ENCODE results near the gene RHOV.
A peak's percentile ranks its signal among the peaks of the same experiment; 100 is the strongest.

Gene RHOV

GRCh38 chr15:40911141-40911540 lies 37.1 kb upstream of the RHOV start:
- no peak for DNase-seq (ENCODE audit: low read depth)
- TF ChIP-seq, protein P1, sequence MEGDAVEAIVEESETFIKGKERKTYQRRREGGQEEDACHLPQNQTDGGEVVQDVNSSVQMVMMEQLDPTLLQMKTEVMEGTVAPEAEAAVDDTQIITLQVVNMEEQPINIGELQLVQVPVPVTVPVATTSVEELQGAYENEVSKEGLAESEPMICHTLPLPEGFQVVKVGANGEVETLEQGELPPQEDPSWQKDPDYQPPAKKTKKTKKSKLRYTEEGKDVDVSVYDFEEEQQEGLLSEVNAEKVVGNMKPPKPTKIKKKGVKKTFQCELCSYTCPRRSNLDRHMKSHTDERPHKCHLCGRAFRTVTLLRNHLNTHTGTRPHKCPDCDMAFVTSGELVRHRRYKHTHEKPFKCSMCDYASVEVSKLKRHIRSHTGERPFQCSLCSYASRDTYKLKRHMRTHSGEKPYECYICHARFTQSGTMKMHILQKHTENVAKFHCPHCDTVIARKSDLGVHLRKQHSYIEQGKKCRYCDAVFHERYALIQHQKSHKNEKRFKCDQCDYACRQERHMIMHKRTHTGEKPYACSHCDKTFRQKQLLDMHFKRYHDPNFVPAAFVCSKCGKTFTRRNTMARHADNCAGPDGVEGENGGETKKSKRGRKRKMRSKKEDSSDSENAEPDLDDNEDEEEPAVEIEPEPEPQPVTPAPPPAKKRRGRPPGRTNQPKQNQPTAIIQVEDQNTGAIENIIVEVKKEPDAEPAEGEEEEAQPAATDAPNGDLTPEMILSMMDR (IDR thresholded peaks at IDR 0.05; ENCODE audit: low read length, missing control alignments): no peak
- no peak overlapping the region for H3K4me3 ChIP-seq (replicated peaks; ENCODE audit: low read depth, low read length)

DNA sequence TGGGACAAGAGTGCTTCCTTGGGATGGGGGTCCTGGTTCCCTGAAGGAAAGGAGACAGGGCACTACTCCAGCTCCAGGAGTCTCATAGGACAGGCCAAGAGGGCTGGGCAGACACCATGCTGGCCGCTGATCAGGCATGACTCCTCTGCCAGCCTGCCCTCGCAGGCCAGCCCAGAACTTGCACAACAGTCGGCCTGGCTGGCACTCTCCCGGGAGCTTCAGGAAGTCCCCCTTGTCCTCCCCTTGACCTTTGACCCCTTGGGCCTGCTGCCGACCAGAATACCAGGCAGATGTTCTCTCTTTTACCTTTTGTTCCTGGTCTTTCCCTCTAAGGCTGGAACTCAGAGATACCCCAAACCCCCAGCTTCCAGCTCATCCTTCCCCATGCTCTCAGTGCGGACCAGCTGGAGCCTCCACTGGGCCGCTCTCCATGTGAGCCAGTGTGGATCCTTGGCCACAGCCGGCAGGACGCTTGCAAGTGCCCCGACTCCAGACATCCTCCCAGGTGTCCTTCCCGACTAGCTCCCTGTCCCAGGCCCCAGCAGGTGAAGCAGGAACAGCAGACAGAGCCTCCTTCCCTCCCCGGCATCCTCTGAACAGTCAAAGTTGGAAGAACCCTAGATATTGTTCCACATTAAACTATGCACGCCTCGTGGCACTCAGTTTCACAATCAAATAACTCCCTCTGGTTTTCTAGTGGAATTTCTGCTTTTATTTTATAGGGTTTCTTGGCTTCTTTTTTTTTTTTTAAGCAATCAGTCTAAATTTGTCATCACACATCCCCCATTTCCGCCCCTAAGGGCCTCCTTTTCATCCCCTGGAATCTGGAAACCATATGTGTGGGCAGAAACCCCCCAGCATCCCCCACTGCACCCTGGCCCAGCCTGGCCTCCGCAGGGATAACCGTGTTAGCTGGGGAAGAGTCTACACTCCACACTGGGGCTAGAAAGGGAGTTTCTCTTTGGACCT lies 35.9 kb upstream of the RHOV start:
- TF ChIP-seq, protein P1 (IDR thresholded peaks at IDR 0.05; ENCODE audit: low read length, missing control alignments): no peak
- peak; percentile 66 for DNase-seq (ENCODE audit: low read depth)
- H3K4me3 ChIP-seq (replicated peaks; ENCODE audit: low read depth, low read length): no peak overlapping the region

DNA sequence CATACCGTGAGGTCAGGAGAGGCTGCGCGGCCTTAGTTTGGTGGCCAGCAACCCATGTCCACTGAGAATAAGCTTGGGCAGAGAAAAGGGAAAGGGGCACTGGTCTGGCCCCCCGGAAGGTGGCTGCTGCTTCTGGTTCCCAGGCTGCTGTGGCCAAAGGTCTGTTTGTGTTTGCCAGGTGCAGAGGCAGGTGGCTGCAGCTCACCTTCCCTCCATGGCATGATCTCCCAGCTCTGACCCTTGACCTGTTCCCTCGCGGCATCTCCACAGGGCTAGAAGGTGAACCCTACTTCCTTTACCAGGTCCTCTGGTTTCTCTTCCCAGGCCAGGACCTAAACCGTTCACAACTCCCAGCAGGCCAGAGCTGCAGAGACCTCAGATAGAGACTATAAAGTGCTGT lies 34.1 kb upstream of the RHOV start:
- TF ChIP-seq, protein P1 (IDR thresholded peaks at IDR 0.05; ENCODE audit: low read length, missing control alignments): no peak
- H3K4me3 ChIP-seq (replicated peaks; ENCODE audit: low read depth, low read length): no peak overlapping the region
- no peak for DNase-seq (ENCODE audit: low read depth)

GRCh38 chr15:40906991-40907802 lies 33.2 kb upstream of the RHOV start:
- peak overlapping the region; percentile 39 for H3K4me3 ChIP-seq (replicated peaks; ENCODE audit: low read depth, low read length)
- TF ChIP-seq, protein P1 (IDR thresholded peaks at IDR 0.05; ENCODE audit: low read length, missing control alignments): no peak
- no peak for DNase-seq (ENCODE audit: low read depth)

DNA sequence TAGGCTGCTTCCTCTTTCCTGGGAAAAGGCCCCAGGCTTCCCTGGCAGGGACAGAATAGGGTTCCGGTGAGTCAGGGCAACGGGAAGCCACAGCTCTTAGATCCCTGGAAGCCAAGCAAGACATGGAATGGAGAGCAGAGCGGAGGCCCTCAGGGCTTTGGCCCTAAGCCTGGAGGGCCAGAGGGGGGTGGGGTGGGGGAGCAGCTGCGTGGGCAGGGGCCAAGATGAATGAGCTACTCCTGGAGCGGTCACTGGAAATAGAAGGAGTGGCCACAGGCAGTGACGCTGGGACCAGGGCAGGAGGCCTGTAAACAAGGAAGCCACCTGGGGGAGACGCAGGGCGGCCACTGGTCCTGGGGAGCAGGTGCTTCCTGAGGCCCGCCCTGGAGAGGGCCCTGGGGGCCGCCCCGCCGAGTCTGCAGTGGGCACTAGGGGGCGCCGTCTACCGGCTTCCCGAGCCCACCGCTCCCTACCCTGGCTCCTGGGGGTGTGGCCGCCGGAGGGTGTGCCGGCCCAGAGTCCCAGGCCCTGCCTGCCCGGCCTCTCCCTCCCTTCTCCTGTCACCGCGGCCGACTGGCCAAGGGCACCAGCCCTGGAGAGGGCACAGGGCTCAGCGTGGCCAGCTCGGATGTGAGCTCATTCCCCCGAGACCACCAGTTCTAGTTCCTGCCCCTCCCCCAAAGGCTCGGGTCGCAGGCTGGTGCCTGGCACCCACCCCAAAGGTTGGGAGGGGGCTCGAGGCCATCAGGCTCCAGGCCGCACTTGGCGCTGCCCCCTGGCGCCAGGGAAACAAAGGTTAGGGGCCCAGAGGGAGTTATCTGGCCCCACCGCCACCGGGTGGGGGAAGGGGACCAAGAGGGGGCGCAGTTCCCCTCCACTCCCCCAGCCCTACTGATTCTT lies 32.3 kb upstream of the RHOV start:
- DNase-seq (ENCODE audit: low read depth): peak; percentile 96
- TF ChIP-seq, protein P1 (IDR thresholded peaks at IDR 0.05; ENCODE audit: low read length, missing control alignments): peak; percentile 58
- H3K4me3 ChIP-seq (replicated peaks; ENCODE audit: low read depth, low read length): peak overlapping the region; percentile 39

DNA sequence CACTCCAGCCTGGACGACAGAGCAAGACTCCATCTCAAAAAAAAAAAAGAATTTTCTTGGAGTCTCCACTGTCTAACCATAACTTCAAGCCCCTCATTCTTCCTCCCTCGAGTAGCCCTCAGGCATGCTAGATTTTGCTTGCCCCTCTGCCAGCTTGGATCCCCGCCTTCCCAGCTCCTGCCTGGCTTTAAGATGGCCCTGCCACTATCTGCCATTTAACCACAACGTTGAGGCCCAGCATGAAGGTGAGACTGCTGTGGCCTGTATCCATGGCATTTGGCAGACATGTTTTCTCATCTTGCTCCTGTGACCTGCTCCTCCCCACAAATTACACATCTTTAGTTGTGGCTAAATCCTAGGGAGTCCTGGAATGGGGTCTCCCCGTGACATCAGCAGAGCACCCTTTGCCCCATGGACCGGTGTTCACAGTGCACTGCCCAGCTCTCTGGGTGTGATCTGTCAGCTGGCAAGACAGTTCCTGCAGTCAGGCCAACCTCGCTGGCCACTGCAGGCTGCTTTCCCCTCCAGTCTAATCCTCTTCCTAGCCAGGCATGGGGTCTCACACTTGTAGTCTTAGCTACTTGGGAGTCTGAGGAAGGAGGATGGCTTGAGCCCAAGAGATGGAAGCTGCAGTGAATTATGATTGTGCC lies 30.6 kb upstream of the RHOV start:
- DNase-seq (ENCODE audit: low read depth): no peak
- no peak overlapping the region for H3K4me3 ChIP-seq (replicated peaks; ENCODE audit: low read depth, low read length)
- TF ChIP-seq, protein P1 (IDR thresholded peaks at IDR 0.05; ENCODE audit: low read length, missing control alignments): no peak
